ENCODE measurements around the gene CLASP1. TPM values are rescaled to one million over a fixed set of nuclear protein-coding genes. Genes with fewer than 3 reads are reported as not detected.

Gene CLASP1
- total RNA-seq, 1 donor from 2014 or later, result 95.1 TPM

- H3K27ac Mint-ChIP-seq (ENCODE audit: unreplicated experiment), result no peak overlapping the region
- no peak for TF ChIP-seq CTCF (IDR thresholded peaks at IDR 0.05; ENCODE audit: unreplicated experiment)
- no peaks in the 10 kb centered on the region for H3K4me1 Mint-ChIP-seq (ENCODE audit: unreplicated experiment)
- no peaks in the 10 kb centered on the region for H3K27me3 Mint-ChIP-seq (ENCODE audit: unreplicated experiment)
- H3K36me3 Mint-ChIP-seq (ENCODE audit: low read depth, unreplicated experiment), result no peaks in the 10 kb centered on the region
- no peak for DNase-seq (ENCODE audit: low spot score)
- H3K9me3 Mint-ChIP-seq (ENCODE audit: unreplicated experiment), result no peaks in the 10 kb centered on the region
- H3K4me3 Mint-ChIP-seq (ENCODE audit: unreplicated experiment), result no peak overlapping the region
Measured at GRCh38 chr2:121539750-121540469, 109.4 kb downstream of the CLASP1 start.

- H3K36me3 Mint-ChIP-seq (ENCODE audit: low read depth, unreplicated experiment), result no peaks in the 10 kb centered on the region
- no peaks in the 10 kb centered on the region for H3K9me3 Mint-ChIP-seq (ENCODE audit: unreplicated experiment)
- DNase-seq (ENCODE audit: low spot score), result no peak
- peaks cover 9% of the 10 kb centered on the region for H3K4me1 Mint-ChIP-seq (ENCODE audit: unreplicated experiment)
- no peak overlapping the region for H3K4me3 Mint-ChIP-seq (ENCODE audit: unreplicated experiment)
- no peaks in the 10 kb centered on the region for H3K27me3 Mint-ChIP-seq (ENCODE audit: unreplicated experiment)
- no peak for TF ChIP-seq CTCF (IDR thresholded peaks at IDR 0.05; ENCODE audit: unreplicated experiment)
- H3K27ac Mint-ChIP-seq (ENCODE audit: unreplicated experiment), result peak overlapping the region; percentile 32
Measured at GRCh38 chr2:121536850-121537557, 112.3 kb downstream of the CLASP1 start.

- H3K27me3 Mint-ChIP-seq (ENCODE audit: unreplicated experiment), result no peaks in the 10 kb centered on the region
- no peak overlapping the region for H3K4me3 Mint-ChIP-seq (ENCODE audit: unreplicated experiment)
- no peak for TF ChIP-seq CTCF (IDR thresholded peaks at IDR 0.05; ENCODE audit: unreplicated experiment)
- no peaks in the 10 kb centered on the region for H3K9me3 Mint-ChIP-seq (ENCODE audit: unreplicated experiment)
- H3K36me3 Mint-ChIP-seq (ENCODE audit: low read depth, unreplicated experiment), result no peaks in the 10 kb centered on the region
- peak overlapping the region; percentile 32 for H3K27ac Mint-ChIP-seq (ENCODE audit: unreplicated experiment)
- DNase-seq (ENCODE audit: low spot score), result no peak
- H3K4me1 Mint-ChIP-seq (ENCODE audit: unreplicated experiment), result peaks cover 9% of the 10 kb centered on the region
Measured at GRCh38 chr2:121536347-121536746, 112.9 kb downstream of the CLASP1 start.

GRCh38 chr2:121534007-121534406, 115.3 kb downstream of the CLASP1 start:
- no peak for DNase-seq (ENCODE audit: low spot score)
- peaks cover 3% of the 10 kb centered on the region for H3K36me3 Mint-ChIP-seq (ENCODE audit: low read depth, unreplicated experiment)
- peak overlapping the region; percentile 64 for H3K27ac Mint-ChIP-seq (ENCODE audit: unreplicated experiment)
- no peak for TF ChIP-seq CTCF (IDR thresholded peaks at IDR 0.05; ENCODE audit: unreplicated experiment)
- H3K9me3 Mint-ChIP-seq (ENCODE audit: unreplicated experiment), result no peaks in the 10 kb centered on the region
- peaks cover 24% of the 10 kb centered on the region for H3K4me1 Mint-ChIP-seq (ENCODE audit: unreplicated experiment)
- no peak overlapping the region for H3K4me3 Mint-ChIP-seq (ENCODE audit: unreplicated experiment)
- H3K27me3 Mint-ChIP-seq (ENCODE audit: unreplicated experiment), result peaks cover 4% of the 10 kb centered on the region

GRCh38 chr2:121532894-121533293, 116.4 kb downstream of the CLASP1 start:
- Mint-ChIP-seq H3K4me1 (ENCODE audit: unreplicated experiment) (peaks cover 30% of the 10 kb centered on the region), H3K9me3 (ENCODE audit: unreplicated experiment) (no peaks in the 10 kb centered on the region), H3K27ac (ENCODE audit: unreplicated experiment) (no peak overlapping the region), H3K4me3 (ENCODE audit: unreplicated experiment) (no peak overlapping the region), H3K36me3 (ENCODE audit: low read depth, unreplicated experiment) (peaks cover 3% of the 10 kb centered on the region), H3K27me3 (ENCODE audit: unreplicated experiment) (peaks cover 4% of the 10 kb centered on the region)
- no peak for DNase-seq (ENCODE audit: low spot score)
- TF ChIP-seq CTCF (IDR thresholded peaks at IDR 0.05; ENCODE audit: unreplicated experiment), result no peak
